ENCODE data around the gene MBD3.
"Not testable (repeated sequence)": the region's sequence is repeated elsewhere in the genome, so short reads cannot be mapped to it uniquely, and the experiment has no call there.

MBD3 gene, protein sequence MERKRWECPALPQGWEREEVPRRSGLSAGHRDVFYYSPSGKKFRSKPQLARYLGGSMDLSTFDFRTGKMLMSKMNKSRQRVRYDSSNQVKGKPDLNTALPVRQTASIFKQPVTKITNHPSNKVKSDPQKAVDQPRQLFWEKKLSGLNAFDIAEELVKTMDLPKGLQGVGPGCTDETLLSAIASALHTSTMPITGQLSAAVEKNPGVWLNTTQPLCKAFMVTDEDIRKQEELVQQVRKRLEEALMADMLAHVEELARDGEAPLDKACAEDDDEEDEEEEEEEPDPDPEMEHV

DNA sequence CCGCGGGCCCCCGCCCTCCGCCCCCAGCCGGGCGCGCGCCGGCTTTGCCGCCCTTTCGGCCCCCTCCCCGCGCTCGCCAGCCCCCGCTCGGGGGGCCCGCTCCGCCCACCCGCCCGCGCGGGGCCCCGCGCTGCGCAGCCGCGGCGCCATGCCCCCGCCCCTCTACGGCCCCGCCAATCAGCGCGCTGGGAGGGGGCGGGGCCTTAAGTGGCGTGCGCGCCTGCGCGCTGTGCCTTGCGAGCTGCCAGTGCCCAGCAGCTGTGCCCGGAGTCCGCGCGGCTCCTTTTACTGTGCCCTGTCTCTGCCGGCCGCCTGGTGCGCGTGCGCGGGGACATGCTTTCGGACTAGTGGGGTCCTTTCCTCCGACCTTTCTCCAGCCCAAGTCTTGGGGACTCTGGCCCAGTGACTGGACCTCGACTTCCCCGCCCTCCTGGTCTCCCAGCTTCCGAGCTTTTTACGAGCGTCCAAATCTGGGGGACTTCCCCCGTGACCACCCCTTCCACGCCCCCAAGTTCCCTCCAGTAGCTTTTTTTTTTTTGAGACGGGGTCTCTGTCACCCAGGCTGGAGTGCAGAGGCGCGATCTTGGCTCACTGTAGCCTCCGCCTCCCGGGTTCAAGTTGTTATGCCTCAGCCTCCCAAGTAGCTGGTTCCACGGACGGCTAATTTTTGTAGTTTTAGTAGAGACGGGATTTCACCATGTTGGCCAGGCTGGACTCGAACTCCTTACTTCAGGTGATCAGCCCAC is at the start of gene MBD3:
TSS of gene MBD3 (minus strand) at position 111 of the 746 bp plus-strand sequence. CDS start 234 bp downstream, outside the sequence.
- DNase-seq = peak; percentile 74

DNA sequence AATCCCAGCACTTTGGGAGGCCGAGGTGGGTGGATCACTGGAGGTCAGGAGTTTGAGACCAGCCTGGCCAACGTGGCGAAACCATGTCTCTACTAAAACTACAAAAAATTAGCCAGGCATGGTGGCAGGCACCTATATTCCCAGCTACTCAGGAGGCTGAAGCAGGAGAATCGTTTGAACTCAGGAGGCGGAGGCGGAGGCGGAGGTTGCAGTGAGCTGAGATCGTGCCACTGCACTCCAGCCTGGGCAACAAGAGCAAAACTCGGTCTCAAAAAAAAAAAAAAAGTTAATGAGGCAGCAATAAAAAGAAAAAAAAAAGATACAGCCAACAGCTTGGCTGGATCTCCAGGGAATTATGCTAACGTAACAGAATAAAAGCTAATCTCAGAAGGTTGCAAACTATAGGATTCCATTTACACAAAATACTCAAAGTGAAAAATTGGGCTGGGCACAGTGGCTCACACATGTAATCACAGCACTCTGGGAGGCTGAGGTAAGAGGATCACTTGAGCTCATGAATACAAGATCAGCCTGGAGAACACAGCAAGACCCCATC is 48.3 kb upstream of the MBD3 start:
- DNase-seq = not testable (repeated sequence)

DNA sequence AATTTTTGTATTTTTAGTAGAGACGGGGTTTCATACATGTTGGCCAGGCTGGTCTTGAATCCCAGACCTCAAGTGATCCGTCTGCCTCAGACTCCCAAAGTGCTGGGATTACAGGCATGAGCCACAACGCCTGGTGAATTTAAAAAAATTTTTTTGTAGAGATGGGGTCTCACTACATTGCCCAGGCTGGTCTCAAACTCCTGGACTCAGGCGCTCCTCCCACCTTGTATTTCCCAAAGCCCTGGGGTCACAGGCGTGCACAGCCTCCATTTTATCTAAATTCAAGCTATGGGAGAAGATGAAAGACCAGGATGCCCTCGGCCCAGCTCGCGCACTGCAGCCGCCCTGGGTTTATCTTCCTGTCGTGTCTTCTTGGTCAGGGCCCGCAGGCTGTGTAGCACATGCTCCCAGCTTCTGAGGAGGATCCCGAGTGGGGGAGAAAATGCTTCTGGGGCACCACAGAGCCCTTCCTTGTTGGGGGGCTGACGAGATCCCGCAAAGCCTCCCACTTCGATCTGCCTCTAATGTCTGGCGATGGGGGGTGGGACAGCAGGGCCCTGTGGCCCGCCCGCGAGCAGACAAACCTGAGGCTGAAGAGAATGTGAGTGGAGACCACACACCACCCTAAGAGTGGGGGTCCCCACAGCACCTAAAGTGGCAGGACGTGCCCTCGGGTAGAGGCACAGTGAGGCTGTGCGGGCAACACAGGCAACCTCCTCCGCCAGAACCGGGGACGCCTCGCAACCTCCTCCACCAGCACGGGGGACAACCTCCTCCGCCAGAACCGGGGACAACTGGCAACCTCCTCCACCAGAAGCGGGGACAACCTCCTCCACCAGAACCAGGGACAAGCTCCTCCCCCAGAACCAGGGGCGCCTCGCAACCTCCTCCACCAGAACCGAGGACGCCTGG is 43.9 kb upstream of the MBD3 start:
- no peak for DNase-seq

DNA sequence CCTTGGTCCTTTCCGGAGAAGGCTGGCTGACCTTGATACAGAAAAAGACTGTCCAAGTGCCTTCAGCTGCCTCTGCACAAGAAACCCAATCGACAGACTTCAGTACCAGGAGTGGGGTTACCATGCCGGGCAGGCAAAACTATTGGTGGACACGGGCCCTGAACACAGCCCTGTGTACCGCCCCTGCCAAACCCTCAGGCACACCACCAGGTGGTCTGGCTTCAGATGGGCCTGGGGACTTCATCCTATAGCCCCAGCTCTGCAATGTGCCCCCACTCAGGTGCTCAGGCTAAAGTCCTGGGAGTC is 42.2 kb upstream of the MBD3 start:
- DNase-seq = no peak

DNA sequence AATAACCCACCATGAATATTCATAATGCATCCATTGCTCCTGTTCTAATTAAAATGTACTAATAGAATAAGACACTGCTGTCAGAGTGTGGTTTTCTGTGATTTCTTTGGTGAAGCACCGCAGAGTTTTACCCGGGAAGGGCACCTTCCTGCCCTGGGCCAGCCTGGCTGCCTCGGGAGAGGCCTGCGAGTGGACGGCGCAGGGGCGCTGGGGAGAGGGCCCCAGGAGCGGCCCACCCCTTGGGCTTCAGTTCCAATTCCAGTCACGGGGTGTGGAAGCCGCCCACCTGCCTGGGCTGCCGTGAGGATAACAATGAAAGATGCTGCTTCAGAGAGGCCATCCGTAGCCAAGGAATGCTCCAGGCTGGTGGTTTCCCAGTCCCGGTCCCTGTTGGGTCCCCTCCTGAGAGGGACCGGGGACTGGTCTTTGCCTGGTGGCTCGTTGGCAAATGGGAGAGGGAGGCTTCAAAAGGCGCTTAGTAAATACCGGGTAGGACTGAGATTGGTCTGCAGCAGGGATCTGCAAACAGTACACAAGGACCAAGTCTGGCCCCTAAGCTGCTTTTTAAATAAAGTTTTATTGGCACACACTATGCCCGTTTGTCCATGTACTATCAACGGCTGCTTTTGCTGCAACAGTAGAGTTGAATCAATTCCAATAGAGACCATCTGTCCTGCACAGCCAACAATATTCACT is 41.7 kb upstream of the MBD3 start:
- DNase-seq = no peak

DNA sequence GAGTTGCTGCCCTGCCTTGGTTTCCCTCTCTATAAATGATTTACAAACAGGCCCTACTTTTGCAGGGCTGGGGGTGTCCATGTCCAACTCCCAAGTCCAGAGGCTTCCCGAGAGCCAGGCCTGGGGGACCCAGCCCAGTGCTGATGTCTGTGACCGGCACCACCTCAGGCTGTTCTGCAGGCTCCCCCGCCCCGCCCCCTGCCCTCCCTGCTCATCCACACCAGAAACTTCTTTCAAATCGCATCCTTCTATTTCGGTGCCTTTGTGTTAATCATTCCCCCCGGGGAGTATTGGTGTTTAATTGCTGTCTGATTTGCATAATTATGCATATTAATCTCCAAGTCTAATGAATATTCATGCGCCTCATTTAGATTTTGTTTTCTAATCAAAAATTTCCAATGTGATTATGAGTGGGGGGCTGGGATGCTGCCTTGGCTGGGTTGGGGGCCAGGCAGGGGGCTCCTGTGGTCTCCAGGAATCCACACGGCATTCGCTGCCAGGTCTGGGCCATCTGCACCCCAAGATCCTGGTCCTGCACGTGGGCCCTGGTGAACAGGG is 40.7 kb upstream of the MBD3 start:
- DNase-seq = no peak

DNA sequence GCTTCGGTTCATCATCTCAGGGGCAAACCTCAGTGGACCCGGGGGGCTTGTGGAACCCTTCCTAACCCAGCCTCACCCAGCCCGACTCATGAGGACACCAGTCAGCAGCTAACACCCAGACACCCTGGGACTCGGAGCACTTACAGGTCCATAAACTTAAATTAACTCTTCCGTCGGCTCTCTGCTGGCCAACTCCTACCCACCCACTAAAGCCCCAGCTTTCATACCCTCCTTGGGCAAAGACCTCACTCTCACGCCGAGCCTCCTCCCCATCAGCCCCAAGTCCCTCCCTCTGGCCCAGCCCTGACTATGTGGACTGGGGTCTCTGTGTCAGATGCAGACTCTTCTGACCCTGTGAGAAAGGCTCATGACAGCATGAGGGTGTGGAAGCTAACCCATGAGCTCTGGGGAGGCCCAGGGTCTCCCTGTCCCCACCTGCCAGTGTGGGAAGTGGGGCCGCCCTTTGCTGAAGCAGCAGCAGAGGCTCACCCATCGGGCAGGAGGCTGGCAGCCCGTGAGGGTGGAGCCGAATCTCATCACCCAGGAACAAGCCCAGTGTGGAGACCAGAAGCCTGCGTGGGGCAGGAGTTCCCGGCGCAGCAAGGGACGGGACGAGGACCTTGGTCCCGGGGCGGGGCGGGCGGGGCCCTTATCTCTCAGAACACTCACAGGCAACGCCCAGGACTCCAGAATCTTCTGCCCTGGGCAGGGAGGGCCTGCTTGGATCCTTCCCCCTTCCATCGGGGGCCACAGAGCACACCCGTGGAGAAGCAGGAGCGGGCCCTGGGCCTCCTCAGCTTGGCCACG is 40.0 kb upstream of the MBD3 start:
- no peak for DNase-seq

DNA sequence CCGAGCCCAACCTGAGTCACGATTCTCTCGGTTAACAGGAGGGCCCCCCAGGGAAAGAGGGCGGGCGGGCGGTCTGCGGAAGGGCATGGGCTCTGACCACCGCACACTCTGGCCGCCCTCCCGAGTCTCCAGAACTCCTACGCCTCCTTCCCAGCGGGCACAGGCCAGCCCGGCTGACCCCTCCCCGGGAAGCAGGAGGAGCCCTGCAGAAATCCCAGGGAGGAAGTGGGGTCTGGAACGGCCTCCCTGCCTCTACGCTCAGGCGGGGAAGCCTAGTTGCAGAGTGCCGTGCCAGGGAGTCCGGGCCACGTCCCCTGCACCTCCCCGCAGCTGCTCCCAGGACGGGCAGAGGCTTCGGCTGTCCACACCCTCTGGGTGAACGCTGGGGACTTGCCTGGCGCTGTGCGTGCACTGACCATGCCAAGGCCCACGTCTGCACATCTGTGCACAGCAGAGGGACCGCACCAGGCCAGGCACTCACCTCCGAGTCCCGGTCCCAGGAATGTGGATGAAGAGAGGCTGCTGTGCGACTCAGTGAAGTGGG is 39.0 kb upstream of the MBD3 start:
- no peak for DNase-seq

DNA sequence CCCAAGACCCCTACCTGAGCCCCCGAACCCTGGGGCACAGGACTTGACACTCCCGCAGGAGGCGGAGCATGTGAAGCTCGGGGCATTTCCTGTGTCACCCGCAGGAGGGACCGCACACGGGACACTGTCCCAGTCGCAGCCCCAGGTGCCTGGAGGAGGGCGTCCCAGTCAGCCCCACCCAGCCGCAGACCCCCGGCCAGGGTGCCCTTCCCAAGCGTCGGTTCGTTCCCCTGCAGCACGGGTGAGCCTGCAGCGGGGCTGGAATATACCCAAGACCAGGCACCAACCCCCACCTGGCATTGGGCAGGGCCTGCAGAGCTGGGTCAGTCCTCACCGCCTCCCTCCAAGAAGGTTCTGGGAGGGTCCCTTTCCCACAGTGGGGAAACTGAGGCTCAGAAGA is 38.1 kb upstream of the MBD3 start:
- no peak for DNase-seq

DNA sequence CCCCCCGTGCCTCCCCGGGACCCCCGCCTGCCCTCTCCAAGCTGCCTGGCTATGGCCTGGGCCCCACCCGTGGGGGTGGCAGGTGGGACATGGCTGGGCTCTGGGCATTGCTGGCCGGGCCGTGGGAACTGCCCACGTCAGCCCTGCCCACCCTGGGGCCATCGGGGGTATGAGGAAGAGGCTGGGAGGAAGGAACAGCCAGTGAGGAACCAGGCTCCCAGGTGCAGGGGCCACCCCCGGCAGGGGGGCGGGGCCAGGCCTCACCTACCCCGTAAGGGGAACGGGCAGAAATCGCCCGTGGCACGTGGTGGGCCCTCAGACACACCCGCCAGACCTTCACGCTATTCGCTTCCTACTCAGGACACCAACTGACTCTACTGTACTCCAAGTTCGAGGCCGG is 37.3 kb upstream of the MBD3 start:
- DNase-seq = no peak

DNA sequence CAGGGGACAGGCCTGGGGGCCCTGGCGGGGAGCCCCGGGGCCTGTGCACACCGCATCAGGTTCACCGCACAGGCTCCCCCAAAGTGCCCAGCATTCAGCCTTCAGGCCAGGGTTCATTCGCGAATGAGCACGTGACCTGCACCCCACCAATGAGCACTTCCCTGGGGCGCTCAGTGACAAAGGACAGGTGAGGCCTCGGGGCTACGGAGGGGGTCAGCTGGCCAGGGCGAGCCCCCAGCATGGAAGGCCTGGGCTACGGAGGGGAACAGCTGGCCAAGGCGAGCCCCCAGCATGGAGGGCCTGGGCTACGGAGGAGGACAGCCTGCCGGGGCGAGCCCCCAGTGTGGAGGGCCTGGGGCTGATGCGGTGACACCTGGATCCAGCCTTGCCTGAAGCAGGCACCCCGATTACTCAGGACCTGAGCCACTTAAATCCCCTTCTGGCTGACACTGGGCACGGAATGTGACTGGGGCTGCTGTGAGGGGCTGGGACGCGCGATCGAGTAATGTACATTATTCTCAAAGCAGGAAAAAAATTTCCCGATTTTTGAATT is 36.7 kb upstream of the MBD3 start:
- DNase-seq = no peak

DNA sequence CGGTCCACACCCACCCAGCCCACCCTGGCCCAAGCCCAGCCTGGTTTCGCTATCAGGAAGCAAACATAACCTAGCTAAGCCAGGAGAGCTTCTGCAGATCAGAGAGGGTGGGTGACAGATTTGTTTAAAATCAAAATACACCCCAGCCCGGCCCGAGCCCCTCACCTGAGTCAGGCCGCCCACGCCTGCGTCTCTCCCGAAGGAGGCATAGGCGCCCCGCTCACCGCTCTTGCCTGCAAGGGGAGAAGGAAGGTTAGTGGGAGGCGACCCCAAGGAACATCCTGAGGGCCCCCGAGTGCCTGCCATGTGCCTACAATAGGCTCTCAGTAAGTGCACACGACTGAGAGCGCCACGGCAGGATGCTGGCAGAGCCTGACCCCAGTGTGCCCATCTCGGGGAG is 34.5 kb upstream of the MBD3 start:
- no peak for DNase-seq

DNA sequence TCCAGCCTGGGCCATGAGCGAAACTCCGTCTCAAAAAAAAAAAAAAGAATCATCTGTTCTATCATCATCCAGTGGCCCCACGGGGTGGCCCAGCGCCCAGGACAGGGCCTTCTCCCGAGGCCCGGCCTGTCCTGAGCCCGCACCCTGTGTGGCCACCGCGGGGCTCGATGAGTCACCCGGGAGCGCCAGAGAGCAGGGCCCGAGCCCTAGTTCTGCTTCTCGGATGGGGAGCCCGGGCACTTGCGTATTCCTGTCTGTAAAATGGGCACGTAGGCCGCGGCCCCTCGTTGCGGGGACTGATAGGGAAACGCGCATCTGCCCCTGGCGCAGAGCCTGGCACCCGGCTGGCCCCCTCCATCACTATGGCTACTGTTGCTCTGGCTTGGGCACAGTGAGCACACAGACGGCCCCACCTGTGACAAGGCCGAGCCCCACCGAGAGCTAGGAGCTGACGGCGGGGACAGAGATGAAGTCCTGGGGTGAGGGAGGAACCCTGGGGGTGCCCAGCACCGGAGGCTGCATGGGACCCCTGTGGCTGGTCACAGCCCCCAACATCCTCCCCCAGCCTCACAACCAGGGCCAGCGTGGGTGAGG is 33.8 kb upstream of the MBD3 start:
- no peak for DNase-seq

DNA sequence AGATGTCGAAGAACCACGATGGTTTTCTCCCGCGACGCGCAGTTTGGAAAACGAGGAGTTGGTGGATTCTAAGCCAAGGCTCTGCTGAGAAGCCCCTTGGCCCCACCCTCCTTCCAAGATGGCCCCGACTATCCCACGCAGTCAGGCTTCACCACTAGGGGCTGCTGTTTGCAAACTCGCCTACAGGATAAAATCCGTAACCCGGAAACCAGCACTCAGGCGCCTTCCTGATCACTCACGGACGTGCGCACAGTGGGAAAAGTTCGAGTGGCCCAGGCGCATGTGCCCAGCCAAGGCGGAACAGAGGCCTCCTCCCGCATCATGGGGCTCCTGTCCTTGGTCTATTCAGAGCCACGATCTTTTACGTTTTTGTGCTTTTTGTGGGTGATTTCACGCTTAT is 31.8 kb upstream of the MBD3 start:
- DNase-seq = no peak

DNA sequence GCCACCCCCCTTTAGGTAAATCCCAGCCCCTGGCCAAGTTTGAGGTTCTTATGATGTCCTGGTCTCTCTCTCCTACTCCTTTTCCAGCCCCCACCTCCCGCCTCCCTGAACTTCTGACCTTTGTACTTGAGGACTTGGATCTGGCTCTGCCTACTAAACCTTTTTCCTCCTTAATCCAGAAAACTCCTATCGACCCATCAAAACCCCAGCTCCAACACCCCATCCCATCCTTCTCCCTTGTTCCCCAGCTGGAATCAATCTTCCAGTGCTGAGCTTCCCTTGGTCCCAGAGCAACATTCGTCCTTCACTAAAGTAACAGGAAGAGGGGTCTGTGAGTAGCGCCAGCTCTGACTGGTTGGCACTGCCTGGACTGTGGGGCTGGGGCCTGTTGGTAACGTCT is 29.9 kb upstream of the MBD3 start:
- DNase-seq = no peak

DNA sequence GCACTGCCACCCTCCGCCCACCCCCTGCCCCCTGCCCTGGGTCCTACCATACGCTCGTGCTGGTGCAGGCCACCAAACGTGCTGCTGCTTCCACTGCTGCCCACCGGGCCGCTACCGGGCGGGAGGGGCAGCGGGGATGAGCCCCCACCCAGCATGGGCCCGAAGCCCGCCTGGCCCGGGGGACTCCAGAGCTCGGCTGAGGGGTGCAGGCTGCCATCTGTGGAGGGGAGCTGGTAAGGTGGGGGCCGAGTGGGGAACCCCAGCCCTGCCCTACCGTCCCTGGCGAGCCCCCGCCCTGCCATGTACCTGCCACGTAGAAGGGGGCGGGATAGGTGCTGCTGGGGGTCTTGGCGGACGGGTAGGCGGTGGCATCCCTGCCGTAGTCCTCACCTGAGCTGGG is 29.3 kb upstream of the MBD3 start:
- no peak for DNase-seq

DNA sequence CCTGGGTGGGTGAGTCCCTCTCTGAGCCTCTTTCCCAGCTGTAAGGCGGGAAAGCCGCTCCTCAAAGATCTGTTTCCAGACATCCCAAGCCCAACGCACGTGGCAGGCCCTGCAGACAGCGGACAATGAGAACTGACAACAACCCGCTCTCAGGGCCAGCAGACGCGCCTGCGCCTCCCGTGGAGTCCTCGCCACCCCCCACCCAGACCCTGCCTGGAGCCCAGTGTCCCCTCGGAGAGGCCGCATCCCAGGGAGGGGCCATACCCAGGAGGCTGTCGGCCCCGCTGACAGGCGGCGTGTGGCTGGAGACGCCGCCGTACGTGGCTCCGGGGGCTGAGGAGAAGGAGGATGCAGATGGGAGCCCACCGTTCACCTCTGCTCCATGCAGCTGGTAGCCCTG is 28.9 kb upstream of the MBD3 start:
- DNase-seq = no peak

DNA sequence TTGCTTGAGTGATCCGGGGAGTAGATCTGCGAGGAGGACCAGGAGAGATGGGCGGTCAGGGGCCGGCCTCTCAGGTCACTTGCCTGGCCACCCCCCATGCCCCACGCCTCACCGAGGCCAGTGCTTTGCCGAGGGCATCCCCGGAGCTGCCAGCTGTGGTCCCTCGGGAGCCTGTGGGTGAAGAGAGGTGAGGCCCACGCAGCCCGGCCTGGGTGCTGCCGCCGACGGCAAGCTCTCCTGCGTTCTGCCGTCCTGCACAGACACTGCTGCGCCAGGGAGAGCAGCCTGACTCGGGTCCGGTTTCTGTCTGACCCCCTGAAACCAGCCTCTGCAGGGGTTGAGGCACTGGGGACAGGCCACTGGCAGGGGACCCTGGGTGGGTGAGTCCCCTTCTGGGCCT is 28.4 kb upstream of the MBD3 start:
- no peak for DNase-seq

DNA sequence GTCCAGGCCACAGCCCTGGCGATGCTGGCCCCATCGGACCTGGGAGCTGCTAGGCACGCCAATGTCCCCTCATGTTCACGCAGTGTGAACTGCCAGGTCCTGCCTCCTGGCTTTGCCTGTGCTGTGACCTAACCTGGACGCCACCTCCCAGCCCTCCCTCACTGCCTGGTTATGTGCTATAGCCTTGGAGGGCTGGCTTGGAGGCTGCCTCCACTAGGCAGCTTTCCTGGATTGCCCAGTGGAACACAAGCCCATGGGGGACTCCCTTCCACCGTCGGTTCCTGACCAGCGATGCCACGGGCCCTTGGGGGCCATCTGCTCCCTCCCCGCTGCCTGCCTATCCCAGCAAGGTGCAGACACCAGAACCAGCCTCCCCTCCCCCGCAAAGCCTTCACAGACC is 27.8 kb upstream of the MBD3 start:
- no peak for DNase-seq

DNA sequence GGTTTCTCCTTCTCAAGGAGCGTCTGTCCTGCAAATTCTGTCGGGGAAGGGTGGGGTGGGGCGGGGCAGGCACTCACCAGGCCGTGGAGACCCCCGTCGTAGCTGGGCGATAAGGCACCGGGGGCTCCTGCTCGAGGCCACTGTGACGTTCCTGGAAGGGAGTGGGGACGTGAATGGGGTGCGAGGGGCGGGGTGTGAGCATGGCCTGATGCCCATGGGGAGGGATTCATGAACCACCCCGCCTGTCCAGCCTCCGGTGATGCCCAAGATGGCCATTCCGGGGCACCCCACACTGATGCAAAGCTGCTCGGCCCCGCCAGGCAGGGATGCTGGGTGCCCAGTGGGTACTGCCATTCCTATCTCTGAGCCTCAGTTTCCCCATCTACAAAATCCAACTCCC is 27.0 kb upstream of the MBD3 start:
- no peak for DNase-seq

DNA sequence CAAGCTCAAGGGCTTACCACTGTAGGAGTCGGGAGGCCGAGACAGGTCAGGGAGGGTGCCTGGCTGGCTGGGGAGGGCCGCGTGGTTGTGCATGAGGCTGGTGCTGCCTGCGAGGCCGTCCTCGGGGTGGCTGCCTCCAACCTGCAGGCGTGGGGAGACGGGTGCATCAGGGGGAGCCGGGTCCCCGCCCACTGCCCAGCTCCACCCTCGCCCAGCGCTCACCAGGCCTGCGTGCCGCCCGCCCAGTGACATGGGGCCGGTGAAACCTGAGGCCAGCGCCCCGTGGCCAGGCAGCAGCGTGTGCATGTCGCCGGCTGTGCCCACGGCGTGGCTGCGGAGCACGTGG is 26.4 kb upstream of the MBD3 start:
- no peak for DNase-seq
